ENCODE measurements around the gene PDZD2.

DNA sequence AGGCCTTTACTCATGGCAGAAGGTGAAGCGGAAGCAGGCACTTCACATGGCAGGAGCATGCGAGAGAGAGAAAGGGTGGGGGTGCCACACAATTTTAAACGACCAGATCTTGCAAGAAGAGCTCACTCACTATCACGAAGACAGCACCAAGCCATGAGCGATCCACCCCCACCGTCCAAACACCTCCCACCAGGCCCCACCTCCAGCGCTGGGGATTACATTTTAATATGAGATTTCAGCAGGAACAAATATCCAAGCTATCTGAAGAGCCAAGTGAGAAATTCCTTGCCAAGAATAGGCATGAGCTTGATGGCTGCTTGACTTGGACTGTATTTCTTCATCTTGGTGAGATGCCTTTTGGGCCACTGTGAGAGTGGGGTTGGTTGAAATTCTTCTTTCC is 88.0 kb downstream of the PDZD2 start:
- TF ChIP-seq, protein P1, sequence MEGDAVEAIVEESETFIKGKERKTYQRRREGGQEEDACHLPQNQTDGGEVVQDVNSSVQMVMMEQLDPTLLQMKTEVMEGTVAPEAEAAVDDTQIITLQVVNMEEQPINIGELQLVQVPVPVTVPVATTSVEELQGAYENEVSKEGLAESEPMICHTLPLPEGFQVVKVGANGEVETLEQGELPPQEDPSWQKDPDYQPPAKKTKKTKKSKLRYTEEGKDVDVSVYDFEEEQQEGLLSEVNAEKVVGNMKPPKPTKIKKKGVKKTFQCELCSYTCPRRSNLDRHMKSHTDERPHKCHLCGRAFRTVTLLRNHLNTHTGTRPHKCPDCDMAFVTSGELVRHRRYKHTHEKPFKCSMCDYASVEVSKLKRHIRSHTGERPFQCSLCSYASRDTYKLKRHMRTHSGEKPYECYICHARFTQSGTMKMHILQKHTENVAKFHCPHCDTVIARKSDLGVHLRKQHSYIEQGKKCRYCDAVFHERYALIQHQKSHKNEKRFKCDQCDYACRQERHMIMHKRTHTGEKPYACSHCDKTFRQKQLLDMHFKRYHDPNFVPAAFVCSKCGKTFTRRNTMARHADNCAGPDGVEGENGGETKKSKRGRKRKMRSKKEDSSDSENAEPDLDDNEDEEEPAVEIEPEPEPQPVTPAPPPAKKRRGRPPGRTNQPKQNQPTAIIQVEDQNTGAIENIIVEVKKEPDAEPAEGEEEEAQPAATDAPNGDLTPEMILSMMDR (IDR thresholded peaks at IDR 0.05; ENCODE audit: poor library complexity, severe bottlenecking): no peak
- no peak for TF ChIP-seq EP300 (conservative IDR thresholded peaks at IDR 0.05; ENCODE audit: poor library complexity, severe bottlenecking)
- no peak for TF ChIP-seq RAD21 (conservative IDR thresholded peaks at IDR 0.05)
- TF ChIP-seq TAF1 (IDR thresholded peaks at IDR 0.05; ENCODE audit: low read depth): no peak
- TF ChIP-seq EZH2 (IDR thresholded peaks at IDR 0.05; ENCODE audit: borderline replicate concordance, insufficient read depth, low read length, poor library complexity, severe bottlenecking): no peak
- TF ChIP-seq, protein P2, sequence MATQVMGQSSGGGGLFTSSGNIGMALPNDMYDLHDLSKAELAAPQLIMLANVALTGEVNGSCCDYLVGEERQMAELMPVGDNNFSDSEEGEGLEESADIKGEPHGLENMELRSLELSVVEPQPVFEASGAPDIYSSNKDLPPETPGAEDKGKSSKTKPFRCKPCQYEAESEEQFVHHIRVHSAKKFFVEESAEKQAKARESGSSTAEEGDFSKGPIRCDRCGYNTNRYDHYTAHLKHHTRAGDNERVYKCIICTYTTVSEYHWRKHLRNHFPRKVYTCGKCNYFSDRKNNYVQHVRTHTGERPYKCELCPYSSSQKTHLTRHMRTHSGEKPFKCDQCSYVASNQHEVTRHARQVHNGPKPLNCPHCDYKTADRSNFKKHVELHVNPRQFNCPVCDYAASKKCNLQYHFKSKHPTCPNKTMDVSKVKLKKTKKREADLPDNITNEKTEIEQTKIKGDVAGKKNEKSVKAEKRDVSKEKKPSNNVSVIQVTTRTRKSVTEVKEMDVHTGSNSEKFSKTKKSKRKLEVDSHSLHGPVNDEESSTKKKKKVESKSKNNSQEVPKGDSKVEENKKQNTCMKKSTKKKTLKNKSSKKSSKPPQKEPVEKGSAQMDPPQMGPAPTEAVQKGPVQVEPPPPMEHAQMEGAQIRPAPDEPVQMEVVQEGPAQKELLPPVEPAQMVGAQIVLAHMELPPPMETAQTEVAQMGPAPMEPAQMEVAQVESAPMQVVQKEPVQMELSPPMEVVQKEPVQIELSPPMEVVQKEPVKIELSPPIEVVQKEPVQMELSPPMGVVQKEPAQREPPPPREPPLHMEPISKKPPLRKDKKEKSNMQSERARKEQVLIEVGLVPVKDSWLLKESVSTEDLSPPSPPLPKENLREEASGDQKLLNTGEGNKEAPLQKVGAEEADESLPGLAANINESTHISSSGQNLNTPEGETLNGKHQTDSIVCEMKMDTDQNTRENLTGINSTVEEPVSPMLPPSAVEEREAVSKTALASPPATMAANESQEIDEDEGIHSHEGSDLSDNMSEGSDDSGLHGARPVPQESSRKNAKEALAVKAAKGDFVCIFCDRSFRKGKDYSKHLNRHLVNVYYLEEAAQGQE (IDR thresholded peaks at IDR 0.05; ENCODE audit: borderline replicate concordance): no peak
- no peak for TF ChIP-seq POLR2AphosphoS5 (IDR thresholded peaks at IDR 0.05)
